GM18517 (cell line): ENCODE data around the gene TADA2A.

ENCODE experiments used
- ATAC-seq: cut with Tn5 transposase; IDR thresholded peaks from one replicate; pipeline ENCODE4 v1.9.1; 2021; ENCODE audit warnings: mild to moderate bottlenecking, moderate library complexity; ENCODE audit not compliant: unreplicated experiment

The TADA2A gene

GRCh38 chr17:37406635-37407461, at the start of gene TADA2A, which contains the start of gene ACACA:
Gene TADA2A, plus strand, starts transcription at chr17:37406886. Its CDS starts 4,480 bp downstream, at chr17:37411366.
Gene ACACA, minus strand, starts transcription at chr17:37406836. Its CDS starts 537 bp downstream, at chr17:37406299.
- peak; percentile 69 for ATAC-seq

- ATAC-seq, result no peak
Observed at GRCh38 chr17:37358098-37358829, 48.4 kb upstream of the TADA2A start.

- peak; percentile 87 for ATAC-seq
Observed at GRCh38 chr17:37358830-37359681, 47.6 kb upstream of the TADA2A start.

GRCh38 chr17:37359682-37360188, 47.0 kb upstream of the TADA2A start:
- no peak for ATAC-seq

- no peak for ATAC-seq
Observed at GRCh38 chr17:37360632-37361031, 46.1 kb upstream of the TADA2A start.

- no peak for ATAC-seq
Observed at GRCh38 chr17:37361543-37361942, 45.1 kb upstream of the TADA2A start.

- no peak for ATAC-seq
Observed at GRCh38 chr17:37365589-37365988, 41.1 kb upstream of the TADA2A start.

- ATAC-seq, result no peak
Observed at GRCh38 chr17:37368577-37368976, 38.1 kb upstream of the TADA2A start.

- ATAC-seq, result peak; percentile 53
Observed at GRCh38 chr17:37373530-37374159, 33.0 kb upstream of the TADA2A start.

GRCh38 chr17:37375706-37376105, 31.0 kb upstream of the TADA2A start, which contains the start of gene C17orf78:
Gene C17orf78, plus strand, starts transcription at chr17:37375985. Its CDS starts 108 bp downstream, at chr17:37376093.
- no peak for ATAC-seq

- no peak for ATAC-seq
Observed at GRCh38 chr17:37382056-37382455, 24.6 kb upstream of the TADA2A start.

- no peak for ATAC-seq
Observed at GRCh38 chr17:37384560-37385149, 22.0 kb upstream of the TADA2A start.

GRCh38 chr17:37385474-37385990, 21.2 kb upstream of the TADA2A start:
- ATAC-seq, result no peak

- no peak for ATAC-seq
Observed at GRCh38 chr17:37386462-37386861, 20.2 kb upstream of the TADA2A start.

- ATAC-seq, result no peak
Observed at GRCh38 chr17:37388266-37388665, 18.4 kb upstream of the TADA2A start.

GRCh38 chr17:37389160-37389559, 17.5 kb upstream of the TADA2A start:
- ATAC-seq, result no peak

GRCh38 chr17:37391146-37391545, 15.5 kb upstream of the TADA2A start:
- no peak for ATAC-seq

- no peak for ATAC-seq
Observed at GRCh38 chr17:37392024-37392590, 14.6 kb upstream of the TADA2A start.

GRCh38 chr17:37393352-37393751, 13.3 kb upstream of the TADA2A start:
- no peak for ATAC-seq
